Measurements from ENCODE around the gene CTAG2. TPM values are rescaled to one million over a fixed set of nuclear protein-coding genes. Genes with fewer than 3 reads are reported as not detected.
"Not testable (repeated sequence)": the region's sequence is repeated elsewhere in the genome, so short reads cannot be mapped to it uniquely, and the experiment has no call there.

CTAG2 gene
- total RNA-seq, 1 donor from 2014 or later = not detected

DNA sequence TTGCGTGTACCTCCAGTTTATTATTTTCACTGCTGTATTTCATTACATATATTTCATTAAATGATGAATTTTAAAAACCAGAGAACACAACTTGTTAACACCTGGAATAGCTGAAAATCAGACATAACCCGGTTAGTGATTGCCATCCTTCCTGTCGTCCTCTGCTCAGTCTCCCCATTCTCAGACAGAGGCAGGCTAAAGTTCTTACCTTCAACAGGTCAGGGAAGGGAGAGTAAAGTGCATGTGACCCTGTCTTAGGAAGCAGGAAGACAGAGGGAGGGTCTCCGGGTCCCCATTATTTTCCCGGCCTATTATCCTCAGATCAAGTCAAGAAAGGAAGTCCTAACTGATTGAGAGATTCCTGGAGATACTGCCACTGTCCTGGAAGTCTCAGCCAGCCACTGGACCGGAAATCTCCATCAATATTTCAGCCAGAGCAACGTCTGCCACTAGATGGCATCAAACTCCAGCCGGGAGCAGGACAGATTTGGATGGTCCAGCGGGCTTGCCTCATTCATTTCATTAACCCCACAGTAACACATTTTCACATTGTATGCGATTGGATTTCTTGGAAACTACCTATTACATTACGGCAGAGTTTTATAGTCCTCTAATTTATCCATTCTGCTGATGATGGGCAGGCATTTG, 32.5 kb downstream of the CTAG2 start:
- not testable (repeated sequence) for DNase-seq (ENCODE audit: low spot score in 2 of 2, unreplicated experiment in 2 of 2); H3K27ac Mint-ChIP-seq; H3K27me3 Mint-ChIP-seq (ENCODE audit: low read depth); H3K4me1 Mint-ChIP-seq; H3K4me3 Mint-ChIP-seq; H3K36me3 Mint-ChIP-seq; H3K9me3 Mint-ChIP-seq

DNA sequence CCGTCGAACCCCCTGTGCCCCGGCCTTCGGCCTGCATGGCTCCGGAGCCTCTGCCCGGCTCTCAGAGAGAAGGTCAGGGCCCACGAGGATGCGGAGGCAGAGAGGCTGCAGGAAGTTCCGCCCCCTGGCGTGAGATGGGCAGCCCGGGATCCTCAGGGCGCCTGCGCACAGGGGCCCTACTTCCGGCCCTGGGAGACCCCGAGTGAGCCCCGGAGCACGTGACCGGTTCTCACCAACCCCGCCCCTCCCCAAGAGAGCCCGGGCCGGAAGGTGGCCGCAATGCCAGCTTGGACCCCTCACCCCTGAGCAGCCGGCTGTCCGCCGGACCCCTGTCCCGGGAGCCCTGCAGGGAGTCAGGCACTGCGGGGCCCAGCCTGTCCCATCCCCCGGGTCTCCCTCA, 34.2 kb downstream of the CTAG2 start, which contains the start of gene CTAG1B:
Gene CTAG1B (minus strand): TSS at position 101 of the 400 bp plus-strand sequence. CDS start 64 bp downstream, at position 37.
- not testable (repeated sequence) for H3K4me3 Mint-ChIP-seq; H3K4me1 Mint-ChIP-seq; H3K9me3 Mint-ChIP-seq; H3K27ac Mint-ChIP-seq; H3K27me3 Mint-ChIP-seq (ENCODE audit: low read depth); DNase-seq (ENCODE audit: low spot score in 2 of 2, unreplicated experiment in 2 of 2); H3K36me3 Mint-ChIP-seq

DNA sequence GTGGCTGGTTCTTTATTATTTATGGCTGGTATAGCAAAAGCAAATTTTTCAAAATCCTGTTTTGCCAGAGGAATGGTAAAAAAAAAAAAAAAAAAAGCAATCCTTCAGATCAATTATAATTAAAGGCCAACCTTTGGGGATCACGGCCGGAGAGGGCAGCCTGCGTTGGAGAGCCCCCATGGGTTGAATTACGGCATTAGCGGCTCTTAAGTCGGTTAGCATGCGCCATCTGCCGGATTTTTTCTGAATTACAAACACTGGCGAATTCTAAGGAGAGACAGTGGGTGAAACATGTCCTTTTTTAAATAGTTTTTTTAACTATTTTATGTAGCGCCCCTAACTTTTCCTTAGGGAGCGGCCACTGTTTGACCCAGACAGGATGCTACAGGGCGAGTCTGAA, 39.8 kb downstream of the CTAG2 start:
- H3K4me3 Mint-ChIP-seq; H3K27ac Mint-ChIP-seq; H3K4me1 Mint-ChIP-seq; DNase-seq (ENCODE audit: low spot score in 2 of 2, unreplicated experiment in 2 of 2); H3K36me3 Mint-ChIP-seq; H3K27me3 Mint-ChIP-seq (ENCODE audit: low read depth); H3K9me3 Mint-ChIP-seq: not testable (repeated sequence)

DNA sequence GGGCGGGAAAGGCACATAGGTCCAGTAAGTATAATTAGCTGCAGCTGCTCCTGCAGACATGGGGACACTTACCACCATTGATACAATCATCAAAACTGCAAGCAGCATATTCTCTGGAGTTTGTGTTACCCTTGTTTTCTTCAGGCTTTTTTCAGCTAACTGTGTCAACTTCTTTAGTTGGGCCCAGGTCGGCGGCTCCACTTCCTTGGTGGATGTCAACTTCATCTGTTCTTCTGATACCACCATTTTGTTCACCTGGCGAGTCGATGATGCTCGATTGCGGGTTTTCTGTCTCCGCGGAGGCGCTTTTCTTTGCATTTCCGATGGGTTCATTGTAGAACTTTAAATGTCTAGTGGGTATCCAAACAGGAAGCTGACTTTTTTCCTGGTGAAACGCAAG, 42.2 kb downstream of the CTAG2 start:
- DNase-seq (ENCODE audit: low spot score in 2 of 2, unreplicated experiment in 2 of 2); H3K4me1 Mint-ChIP-seq; H3K36me3 Mint-ChIP-seq; H3K27ac Mint-ChIP-seq; H3K4me3 Mint-ChIP-seq: not testable (repeated sequence)
- peaks cover 19% of the 10 kb centered on the region for H3K27me3 Mint-ChIP-seq (ENCODE audit: low read depth)
- H3K9me3 Mint-ChIP-seq = peaks cover 16% of the 10 kb centered on the region

DNA sequence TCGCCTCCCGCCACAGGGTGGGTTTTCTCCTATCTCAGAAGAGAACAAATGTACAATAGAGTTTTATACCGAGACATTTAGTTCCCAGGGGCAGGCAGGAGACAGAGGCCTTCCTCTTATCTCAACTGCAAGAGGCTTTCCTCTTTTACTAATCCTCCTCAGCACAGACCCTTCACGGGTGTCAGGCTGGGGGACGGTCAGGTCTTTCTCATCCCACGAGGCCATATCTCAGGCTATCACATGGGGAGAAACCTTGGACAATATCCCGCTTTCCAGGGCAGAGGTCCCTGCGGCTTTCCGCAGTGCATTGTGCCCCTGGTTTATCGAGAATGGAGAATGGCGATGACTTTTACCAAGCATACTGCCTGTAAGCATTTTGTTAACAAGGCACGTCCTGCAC, 44.6 kb downstream of the CTAG2 start:
- not testable (repeated sequence) for H3K4me3 Mint-ChIP-seq; H3K27ac Mint-ChIP-seq; DNase-seq (ENCODE audit: low spot score in 2 of 2, unreplicated experiment in 2 of 2); H3K4me1 Mint-ChIP-seq; H3K36me3 Mint-ChIP-seq
- Mint-ChIP-seq H3K9me3 (peaks cover 19% of the 10 kb centered on the region), H3K27me3 (ENCODE audit: low read depth) (peaks cover 34% of the 10 kb centered on the region)

DNA sequence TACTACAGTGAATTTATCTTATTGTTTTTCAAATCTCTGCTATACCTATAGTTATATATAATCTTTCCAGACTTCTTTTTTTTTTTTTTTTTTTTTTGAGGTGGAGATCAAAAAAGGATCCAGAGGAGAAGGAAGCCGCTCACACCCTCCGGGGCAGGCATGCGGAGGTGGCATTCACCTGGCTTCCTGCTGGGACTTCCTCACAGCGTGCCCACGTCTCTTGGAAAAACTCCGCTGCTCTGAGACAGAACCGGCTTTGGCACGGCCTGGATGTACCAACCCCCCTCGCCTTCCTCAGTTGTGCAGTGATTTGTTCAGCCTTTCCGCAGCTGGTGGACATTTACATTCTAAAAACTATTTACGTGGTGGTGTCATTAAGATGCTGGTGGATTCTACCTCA, 45.4 kb downstream of the CTAG2 start:
- Mint-ChIP-seq H3K27me3 (ENCODE audit: low read depth) (peaks cover 34% of the 10 kb centered on the region), H3K9me3 (peaks cover 18% of the 10 kb centered on the region)
- not testable (repeated sequence) for H3K4me1 Mint-ChIP-seq; H3K4me3 Mint-ChIP-seq; H3K36me3 Mint-ChIP-seq; DNase-seq (ENCODE audit: low spot score in 2 of 2, unreplicated experiment in 2 of 2); H3K27ac Mint-ChIP-seq

DNA sequence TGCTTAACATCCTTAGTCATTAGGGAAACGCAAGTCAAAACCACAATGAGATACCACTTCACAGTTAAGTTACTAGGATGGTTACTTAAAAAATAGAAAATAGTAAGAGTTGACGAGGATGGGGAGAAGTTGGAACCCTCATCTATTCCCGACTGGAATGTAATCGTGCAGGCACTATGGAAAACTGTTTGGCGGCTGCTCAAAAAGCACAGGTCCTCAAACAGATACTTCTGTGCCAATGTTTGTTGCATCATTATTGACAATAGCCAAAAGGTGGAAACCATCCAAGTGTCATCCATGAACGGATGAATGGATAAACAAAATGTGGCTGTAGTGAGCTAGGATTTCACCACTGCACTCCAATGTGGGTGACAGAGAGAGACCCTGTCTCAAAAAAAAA, 46.0 kb downstream of the CTAG2 start:
- H3K4me3 Mint-ChIP-seq = no peak overlapping the region
- H3K4me1 Mint-ChIP-seq = peaks cover 1% of the 10 kb centered on the region
- peaks cover 13% of the 10 kb centered on the region for H3K9me3 Mint-ChIP-seq
- H3K27ac Mint-ChIP-seq = no peak overlapping the region
- no peaks in the 10 kb centered on the region for H3K36me3 Mint-ChIP-seq
- peaks cover 34% of the 10 kb centered on the region for H3K27me3 Mint-ChIP-seq (ENCODE audit: low read depth)
- DNase-seq (ENCODE audit: low spot score in 2 of 2, unreplicated experiment in 2 of 2) = no peak
- TF ChIP-seq, protein P1, sequence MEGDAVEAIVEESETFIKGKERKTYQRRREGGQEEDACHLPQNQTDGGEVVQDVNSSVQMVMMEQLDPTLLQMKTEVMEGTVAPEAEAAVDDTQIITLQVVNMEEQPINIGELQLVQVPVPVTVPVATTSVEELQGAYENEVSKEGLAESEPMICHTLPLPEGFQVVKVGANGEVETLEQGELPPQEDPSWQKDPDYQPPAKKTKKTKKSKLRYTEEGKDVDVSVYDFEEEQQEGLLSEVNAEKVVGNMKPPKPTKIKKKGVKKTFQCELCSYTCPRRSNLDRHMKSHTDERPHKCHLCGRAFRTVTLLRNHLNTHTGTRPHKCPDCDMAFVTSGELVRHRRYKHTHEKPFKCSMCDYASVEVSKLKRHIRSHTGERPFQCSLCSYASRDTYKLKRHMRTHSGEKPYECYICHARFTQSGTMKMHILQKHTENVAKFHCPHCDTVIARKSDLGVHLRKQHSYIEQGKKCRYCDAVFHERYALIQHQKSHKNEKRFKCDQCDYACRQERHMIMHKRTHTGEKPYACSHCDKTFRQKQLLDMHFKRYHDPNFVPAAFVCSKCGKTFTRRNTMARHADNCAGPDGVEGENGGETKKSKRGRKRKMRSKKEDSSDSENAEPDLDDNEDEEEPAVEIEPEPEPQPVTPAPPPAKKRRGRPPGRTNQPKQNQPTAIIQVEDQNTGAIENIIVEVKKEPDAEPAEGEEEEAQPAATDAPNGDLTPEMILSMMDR (IDR thresholded peaks at IDR 0.05; ENCODE audit: unreplicated experiment) = no peak

DNA sequence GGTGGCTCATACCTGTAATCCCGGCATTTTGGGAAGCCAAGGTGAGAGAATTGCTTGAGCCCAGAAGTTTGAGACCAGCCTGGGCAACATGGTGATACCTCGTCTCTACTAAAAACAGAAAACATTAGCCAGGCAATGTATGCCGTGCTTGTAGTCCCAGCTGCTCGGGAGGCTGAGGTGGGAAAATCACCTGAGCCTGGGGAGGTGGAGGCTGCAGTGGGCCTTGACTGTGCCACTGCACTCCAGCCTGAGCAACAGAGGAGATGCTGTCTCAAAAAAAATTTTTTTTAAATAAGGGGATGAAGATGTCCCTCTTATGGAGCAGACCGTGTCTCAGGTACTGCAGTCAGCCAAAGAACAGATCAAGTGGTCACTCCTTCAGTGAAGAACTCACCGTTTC, 47.8 kb downstream of the CTAG2 start:
- Mint-ChIP-seq H3K36me3 (no peaks in the 10 kb centered on the region), H3K27ac (no peak overlapping the region), H3K4me1 (no peaks in the 10 kb centered on the region), H3K4me3 (no peak overlapping the region), H3K27me3 (ENCODE audit: low read depth) (peaks cover 38% of the 10 kb centered on the region), H3K9me3 (peaks cover 13% of the 10 kb centered on the region)
- DNase-seq (ENCODE audit: low spot score in 2 of 2, unreplicated experiment in 2 of 2) = no peak
- TF ChIP-seq, protein P1 (IDR thresholded peaks at IDR 0.05; ENCODE audit: unreplicated experiment) = no peak

Data from mesothelial cell of epicardium (in vitro differentiated cells).